ENCODE results near the gene ANKRD36C.
"Not testable (repeated sequence)": the region's sequence is repeated elsewhere in the genome, so short reads cannot be mapped to it uniquely, and the experiment has no call there.

The ANKRD36C gene

GRCh38 chr2:95799147-95799889 is 192.3 kb downstream of the ANKRD36C start:
- not testable (repeated sequence) for DNase-seq (ENCODE audit: low read depth)

GRCh38 chr2:95796249-95797099 is 195.2 kb downstream of the ANKRD36C start:
- DNase-seq (ENCODE audit: low read depth) = not testable (repeated sequence)

- not testable (repeated sequence) for DNase-seq (ENCODE audit: low read depth)
These were observed 197.7 kb downstream of the ANKRD36C start for GRCh38 chr2:95793970-95794369.

GRCh38 chr2:95790180-95790579 is 201.4 kb downstream of the ANKRD36C start:
- not testable (repeated sequence) for DNase-seq (ENCODE audit: low read depth)

GRCh38 chr2:95789385-95789784 is 202.2 kb downstream of the ANKRD36C start:
- not testable (repeated sequence) for DNase-seq (ENCODE audit: low read depth)

- DNase-seq (ENCODE audit: low read depth) = not testable (repeated sequence)
These were observed 203.0 kb downstream of the ANKRD36C start for GRCh38 chr2:95788642-95789041.

Measured in activated T-cell treated with anti-CD3 and anti-CD28 coated beads for 48 hours (primary cell).